ENCODE measurements around the gene ACVRL1. TPM values are rescaled to one million over a fixed set of nuclear protein-coding genes. Genes with fewer than 3 reads are reported as not detected.

The ACVRL1 gene
- total RNA-seq, 1 donor from 2014 or later, result 223 TPM

GRCh38 chr12:51922146-51922545 is 14.8 kb downstream of the ACVRL1 start:
- peaks cover 14% of the 10 kb centered on the region for H3K36me3 ChIP-seq
- no peak overlapping the region for H3K4me3 ChIP-seq
- ATAC-seq (no peak), DNase-seq (peak; percentile 35)
- TF ChIP-seq CTCF (IDR thresholded peaks at IDR 0.05), result no peak
- no peaks in the 10 kb centered on the region for H3K27me3 ChIP-seq
- peaks cover 39% of the 10 kb centered on the region for H3K4me1 ChIP-seq
- no peaks in the 10 kb centered on the region for H3K9me3 ChIP-seq
- H3K27ac ChIP-seq, result peak overlapping the region; percentile 68
- intact Hi-C loops (cut with DNase I), result loop anchor here (10.0 kb wide), 1 partner anchor 53 kb away; no protein-coding TSS in a partner anchor

- Histone ChIP-seq H3K27me3 (no peaks in the 10 kb centered on the region), H3K9me3 (no peaks in the 10 kb centered on the region), H3K36me3 (peaks cover 14% of the 10 kb centered on the region), H3K27ac (peak overlapping the region; percentile 68), H3K4me3 (peak overlapping the region; percentile 8), H3K4me1 (peaks cover 39% of the 10 kb centered on the region)
- intact Hi-C loops (cut with DNase I), result loop anchor here (10.0 kb wide), 1 partner anchor 52 kb away; no protein-coding TSS in a partner anchor
- DNase-seq (no peak), ATAC-seq (peak; percentile 79)
- peak; percentile 16 for TF ChIP-seq CTCF (IDR thresholded peaks at IDR 0.05)
These were observed 15.6 kb downstream of the ACVRL1 start for GRCh38 chr12:51922762-51923505.

- ATAC-seq (peak; percentile 73), DNase-seq (peak; percentile 85)
- intact Hi-C loops (cut with DNase I), result loop anchor here (10.0 kb wide), 1 partner anchor 51 kb away; no protein-coding TSS in a partner anchor
- peak overlapping the region; percentile 68 for H3K27ac ChIP-seq
- no peak overlapping the region for H3K4me3 ChIP-seq
- H3K4me1 ChIP-seq, result peaks cover 39% of the 10 kb centered on the region
- peaks cover 10% of the 10 kb centered on the region for H3K36me3 ChIP-seq
- H3K9me3 ChIP-seq, result no peaks in the 10 kb centered on the region
- TF ChIP-seq CTCF (IDR thresholded peaks at IDR 0.05), result peak; percentile 86
- no peaks in the 10 kb centered on the region for H3K27me3 ChIP-seq
These were observed 16.4 kb downstream of the ACVRL1 start for GRCh38 chr12:51923506-51924365.

- no peak overlapping the region for H3K4me3 ChIP-seq
- intact Hi-C loops (cut with DNase I), result loop anchor here (10.0 kb wide), 1 partner anchor 50 kb away; no protein-coding TSS in a partner anchor
- H3K9me3 ChIP-seq, result no peaks in the 10 kb centered on the region
- H3K27ac ChIP-seq, result no peak overlapping the region
- no peaks in the 10 kb centered on the region for H3K27me3 ChIP-seq
- peaks cover 39% of the 10 kb centered on the region for H3K4me1 ChIP-seq
- TF ChIP-seq CTCF (IDR thresholded peaks at IDR 0.05), result no peak
- ATAC-seq (no peak), DNase-seq (no peak)
- H3K36me3 ChIP-seq, result peaks cover 6% of the 10 kb centered on the region
These were observed 17.4 kb downstream of the ACVRL1 start for GRCh38 chr12:51924551-51925319.

Data from upper lobe of right lung (tissue), 1 donor.